ENCODE data around the gene SLC40A1. TPM values are rescaled to one million over a fixed set of nuclear protein-coding genes. Genes with fewer than 3 reads are reported as not detected.

Gene SLC40A1
- total RNA-seq, 3 donors from 2014 or later = 42.2 to 183 (median 162) TPM

DNA sequence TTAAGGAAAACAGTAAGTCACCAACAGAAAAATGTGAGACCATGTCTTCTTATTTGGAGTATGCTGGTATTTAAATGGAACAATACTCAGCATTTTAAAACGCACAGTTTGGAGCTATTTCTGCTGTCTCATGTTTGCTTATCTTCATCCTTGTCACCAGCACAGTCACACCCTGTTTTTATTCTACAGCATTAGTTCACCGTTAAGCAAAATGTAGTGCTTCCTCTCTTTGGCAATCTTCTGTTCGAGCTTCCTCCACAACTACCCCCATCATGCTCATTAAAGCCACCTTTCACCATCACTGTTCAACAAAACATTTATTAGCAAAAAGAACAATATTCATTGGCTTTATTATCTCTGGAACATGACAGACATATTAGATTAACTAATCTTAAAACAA, 64.0 kb downstream of the SLC40A1 start:
- Histone ChIP-seq H3K4me1 (no peaks in the 10 kb centered on the region), H3K4me3 (no peak overlapping the region), H3K27me3 (no peaks in the 10 kb centered on the region), H3K36me3 (no peaks in the 10 kb centered on the region), H3K27ac (no peak overlapping the region), H3K9me3 (no peaks in the 10 kb centered on the region)
- intact Hi-C loops (cut with DNase I; ENCODE audit: low total_unique reads) = no loop called here
- DNase-seq (ENCODE audit: low spot score in 2 of 2) = no peak
- TF ChIP-seq POLR2AphosphoS5 (IDR thresholded peaks at IDR 0.05) = no peak
- TF ChIP-seq POLR2A (IDR thresholded peaks at IDR 0.05) = no peak
- no peak for TF ChIP-seq CTCF (IDR thresholded peaks at IDR 0.05)

DNA sequence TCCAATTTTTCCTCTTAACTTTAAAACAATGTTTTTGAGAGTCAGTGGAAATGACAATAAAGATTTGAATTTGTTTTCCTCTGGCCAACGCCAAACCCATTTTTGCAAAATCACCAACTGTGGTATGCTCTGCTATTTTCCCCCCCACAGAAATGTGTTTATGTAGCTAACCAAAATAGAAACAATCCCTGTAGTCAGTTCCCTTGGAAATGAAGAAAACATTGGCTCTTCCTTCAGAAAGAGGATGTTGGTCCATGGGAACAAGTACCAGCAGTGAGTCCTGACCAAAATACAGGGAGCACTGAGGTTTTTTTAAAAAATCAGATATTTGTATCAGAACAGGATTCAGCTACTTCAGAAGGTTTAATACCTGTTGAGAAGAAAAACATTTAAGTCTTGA, 65.3 kb downstream of the SLC40A1 start:
- intact Hi-C loops (cut with DNase I; ENCODE audit: low total_unique reads) = no loop called here
- Histone ChIP-seq H3K27ac (no peak overlapping the region), H3K9me3 (no peaks in the 10 kb centered on the region), H3K36me3 (no peaks in the 10 kb centered on the region), H3K4me1 (no peaks in the 10 kb centered on the region), H3K4me3 (no peak overlapping the region), H3K27me3 (no peaks in the 10 kb centered on the region)
- TF ChIP-seq POLR2AphosphoS5 (IDR thresholded peaks at IDR 0.05) (no peak), POLR2A (IDR thresholded peaks at IDR 0.05) (no peak), CTCF (IDR thresholded peaks at IDR 0.05) (no peak)
- no peak for DNase-seq (ENCODE audit: low spot score in 2 of 2)

- TF ChIP-seq CTCF (IDR thresholded peaks at IDR 0.05) (no peak), POLR2A (IDR thresholded peaks at IDR 0.05) (no peak), POLR2AphosphoS5 (IDR thresholded peaks at IDR 0.05) (no peak)
- Histone ChIP-seq H3K4me3 (no peak overlapping the region), H3K4me1 (no peaks in the 10 kb centered on the region), H3K36me3 (no peaks in the 10 kb centered on the region), H3K9me3 (peaks cover 0 to 6% of the 10 kb centered on the region in 2 donors), H3K27ac (no peak overlapping the region), H3K27me3 (no peaks in the 10 kb centered on the region)
- intact Hi-C loops (cut with DNase I; ENCODE audit: low total_unique reads) = no loop called here
- DNase-seq (ENCODE audit: low spot score in 2 of 2) = no peak
Measured at GRCh38 chr2:189514104-189514503, 66.5 kb downstream of the SLC40A1 start.

GRCh38 chr2:189512879-189513278, 67.7 kb downstream of the SLC40A1 start:
- TF ChIP-seq CTCF (IDR thresholded peaks at IDR 0.05) (no peak), POLR2A (IDR thresholded peaks at IDR 0.05) (no peak), POLR2AphosphoS5 (IDR thresholded peaks at IDR 0.05) (peak in 1 of 3 donors; percentile 27)
- no peak for DNase-seq (ENCODE audit: low spot score in 2 of 2)
- intact Hi-C loops (cut with DNase I; ENCODE audit: low total_unique reads) = no loop called here

GRCh38 chr2:189511960-189512319, 68.6 kb downstream of the SLC40A1 start:
- no peaks in the 10 kb centered on the region for H3K4me1 ChIP-seq
- peaks cover 0 to 6% of the 10 kb centered on the region in 2 donors for H3K9me3 ChIP-seq
- no peak for TF ChIP-seq POLR2A (IDR thresholded peaks at IDR 0.05)
- TF ChIP-seq CTCF (IDR thresholded peaks at IDR 0.05) = no peak
- TF ChIP-seq POLR2AphosphoS5 (IDR thresholded peaks at IDR 0.05) = no peak
- H3K27me3 ChIP-seq = no peaks in the 10 kb centered on the region
- no peaks in the 10 kb centered on the region for H3K36me3 ChIP-seq
- H3K27ac ChIP-seq = no peak overlapping the region
- no peak for DNase-seq (ENCODE audit: low spot score in 2 of 2)
- intact Hi-C loops (cut with DNase I; ENCODE audit: low total_unique reads) = no loop called here
- no peak overlapping the region for H3K4me3 ChIP-seq

More at GRCh38 chr2:189512879-189513278, 67.7 kb downstream of the SLC40A1 start:
- H3K27ac ChIP-seq = no peak overlapping the region
- H3K4me1 ChIP-seq = no peaks in the 10 kb centered on the region
- no peaks in the 10 kb centered on the region for H3K36me3 ChIP-seq
- H3K9me3 ChIP-seq = peaks cover 0 to 6% of the 10 kb centered on the region in 2 donors
- no peak overlapping the region for H3K4me3 ChIP-seq
- H3K27me3 ChIP-seq = no peaks in the 10 kb centered on the region
